HepG2 (cell line): ENCODE results near the gene DUS1L. TPM values are rescaled to one million over a fixed set of nuclear protein-coding genes. Genes with fewer than 3 reads are reported as not detected.

Experiments used
- ATAC-seq: fragments of 200-7000 bp; cut with Tn5 transposase; 3 replicates; pipeline ENCODE4 v1.9.1; 2020; ENCODE audit warnings: mild to moderate bottlenecking, moderate library complexity
- BruUV-seq: library from RNA; stranded (reverse); fragments of 400-500 nt; replicated peaks from 2 replicates; lab custom pipeline; 2021; lab: Mats Ljungman, UMichigan
- CTCF ChIA-PET: fragments of 300-600 bp; formaldehyde crosslinking; extraction: SDS; loops from one replicate; lab custom pipeline; 2021; ENCODE audit warnings: low total read pairs, inconsistent platforms, low intra/inter-chr PET ratio; lab: Yijun Ruan, JAX
- POLR2A ChIA-PET: fragments of 350-600 bp; sonication (Branson Sonifier 250); formaldehyde crosslinking; loops from one replicate; lab custom pipeline; 2020; ENCODE audit warnings: antibody characterized with exemption, inconsistent platforms; lab: Yijun Ruan, JAX
- DNase-seq: peaks from one replicate; pipeline ENCODE4 v3.0.0-alpha.2; 2015; ENCODE audit warnings: low spot score
- FAIRE-seq: peaks from 3 replicates; lab custom pipeline; 2011; peaks lifted over from hg19 to GRCh38; lab: Jason Lieb, UNC
- H2AFZ ChIP-seq: one replicate; pipeline ENCODE4 v1.6.1; 2011; ENCODE audit warnings: low read length, inconsistent platforms
- H3K27ac ChIP-seq: fragments of 300-600 bp; 3 replicates; pipeline ENCODE4 v1.8.0; 2011; ENCODE audit warnings: mixed run types, mild to moderate bottlenecking, mixed read lengths, low read length, inconsistent platforms; ENCODE audit not compliant: insufficient read depth; ENCODE audit errors: extremely low read length
- H3K27me3 ChIP-seq, 2 experiments: fragments of 200-600 bp in 1 of 2; 2 replicates in 1 of 2; 3 replicates in 1 of 2; pipeline versions ENCODE4 v1.6.0 to v1.8.0; 2011; ENCODE audit warnings: low read length in 2 of 2, mild to moderate bottlenecking in 2 of 2, moderate library complexity in 2 of 2, inconsistent platforms in 1 of 2; ENCODE audit not compliant: insufficient read depth in 2 of 2, control insufficient read depth in 1 of 2
- H3K36me3 ChIP-seq, 2 experiments: fragments of 200-600 bp in 1 of 2; replicated peaks in 1 of 2; 2 replicates in 1 of 2; 3 replicates in 1 of 2; pipeline versions ENCODE4 v1.5.1 to v1.8.0; 2011; ENCODE audit warnings: low read length in 2 of 2, inconsistent platforms in 1 of 2; ENCODE audit not compliant: insufficient read depth in 2 of 2, control insufficient read depth in 1 of 2
- H3K4me1 ChIP-seq: 2 replicates; pipeline ENCODE4 v1.5.1; 2012; ENCODE audit warnings: low read length, inconsistent platforms; ENCODE audit not compliant: insufficient read depth
- H3K4me2 ChIP-seq: 2 replicates; pipeline ENCODE4 v1.6.0; 2011; ENCODE audit warnings: low read depth, low read length, inconsistent platforms
- H3K4me3 ChIP-seq, 3 experiments: fragments of 200-600 bp in 1 of 3; sonication (generic), shearing (Covaris generic) in 1 of 3; replicated peaks in 1 of 3; 2 replicates each; pipeline ENCODE4 v1.5.1; 2011 to 2016; ENCODE audit warnings: low read length in 3 of 3, inconsistent platforms in 2 of 3, low read depth in 2 of 3, mild to moderate bottlenecking in 2 of 3, control low read depth in 1 of 3, mixed read lengths in 1 of 3; ENCODE audit not compliant: insufficient read depth in 1 of 3
- H3K79me2 ChIP-seq: one replicate; pipeline ENCODE4 v1.6.1; 2011; ENCODE audit warnings: low read length, inconsistent platforms; ENCODE audit not compliant: insufficient read depth
- H3K9ac ChIP-seq: 2 replicates; pipeline ENCODE4 v1.6.0; 2011; ENCODE audit warnings: mild to moderate bottlenecking, low read depth, low read length, inconsistent platforms; ENCODE audit not compliant: insufficient read depth
- H3K9me3 ChIP-seq: 2 replicates; pipeline ENCODE4 v1.5.1; 2012; ENCODE audit warnings: mild to moderate bottlenecking, low read length
- H4K20me1 ChIP-seq: 2 replicates; pipeline ENCODE4 v1.6.0; 2011; ENCODE audit warnings: inconsistent platforms, mild to moderate bottlenecking, low read length, moderate library complexity; ENCODE audit not compliant: insufficient read depth
- CEBPZ ChIP-seq: IDR thresholded peaks from 2 replicates; pipeline ENCODE4 v1.6.1; 2012; ENCODE audit warnings: low read length, improper control_type of control experiment
- DNMT3B ChIP-seq: conservative IDR thresholded peaks from 2 replicates; pipeline ENCODE4 v1.6.1; 2016; ENCODE audit warnings: missing biosample characterization, control low read depth
- HDAC1 ChIP-seq: sonication (generic); formaldehyde crosslinking; IDR thresholded peaks from 2 replicates; pipeline ENCODE4 v1.5.1; 2020; ENCODE audit warnings: mild to moderate bottlenecking, missing genetic modification reagents
- KDM4B ChIP-seq: sonication (generic); formaldehyde crosslinking; IDR thresholded peaks from 2 replicates; pipeline ENCODE4 v1.4.0; 2020; ENCODE audit warnings: missing genetic modification reagents
- NR2C2 ChIP-seq: sonication (generic); formaldehyde crosslinking; IDR thresholded peaks from 2 replicates; pipeline ENCODE4 v1.4.0; 2020; ENCODE audit warnings: missing genetic modification reagents, mild to moderate bottlenecking, moderate library complexity, borderline replicate concordance
- PHF8 ChIP-seq: sonication (generic); formaldehyde crosslinking; IDR thresholded peaks from 2 replicates; pipeline ENCODE4 v1.5.0; 2020; ENCODE audit warnings: missing genetic modification reagents
- PLSCR1 ChIP-seq: sonication (generic); formaldehyde crosslinking; IDR thresholded peaks from 2 replicates; pipeline ENCODE4 v1.5.0; 2020; ENCODE audit warnings: missing genetic modification reagents, mild to moderate bottlenecking, borderline replicate concordance
- PRPF4 ChIP-seq: fragments of 200-400 bp; formaldehyde crosslinking; IDR thresholded peaks from 2 replicates; pipeline ENCODE4 v1.6.1; 2016; ENCODE audit warnings: low read length, low read depth; ENCODE audit not compliant: poor library complexity, severe bottlenecking
- SOX6 ChIP-seq, 2 experiments: fragments of 450-650 bp in 1 of 2; sonication (generic) in 1 of 2; formaldehyde crosslinking in 1 of 2; IDR thresholded peaks; 2 replicates each; pipeline versions ENCODE4 v1.4.0 to v1.6.1; 2017 to 2020; ENCODE audit warnings: antibody characterized with exemption in 1 of 2, mild to moderate bottlenecking in 1 of 2, missing genetic modification reagents in 1 of 2
- SP2 ChIP-seq: sonication (generic); formaldehyde crosslinking; IDR thresholded peaks from 2 replicates; pipeline ENCODE4 v1.5.1; 2020; ENCODE audit warnings: mild to moderate bottlenecking, missing genetic modification reagents
- ZFX ChIP-seq: sonication (generic); formaldehyde crosslinking; IDR thresholded peaks from 2 replicates; pipeline ENCODE4 v1.4.0; 2020; ENCODE audit warnings: mild to moderate bottlenecking, low read depth, missing genetic modification reagents, moderate library complexity
- ZNF138 ChIP-seq: sonication (generic); formaldehyde crosslinking; IDR thresholded peaks from 2 replicates; pipeline ENCODE4 v1.5.0; 2020; ENCODE audit warnings: mild to moderate bottlenecking, low read depth, missing genetic modification reagents
- ZNF251 ChIP-seq: sonication (generic); formaldehyde crosslinking; IDR thresholded peaks from 2 replicates; pipeline ENCODE4 v1.9.0; 2021; ENCODE audit warnings: mild to moderate bottlenecking, missing genetic modification reagents
- ZNF503 ChIP-seq: sonication (generic); formaldehyde crosslinking; IDR thresholded peaks from 2 replicates; pipeline ENCODE4 v1.4.0; 2020; ENCODE audit warnings: missing genetic modification reagents
- ZNF564 ChIP-seq: sonication (generic); formaldehyde crosslinking; IDR thresholded peaks from 2 replicates; pipeline ENCODE4 v1.8.1; 2023; ENCODE audit warnings: mild to moderate bottlenecking, missing genetic modification reagents
- ZNF569 ChIP-seq: sonication (generic); formaldehyde crosslinking; IDR thresholded peaks from 2 replicates; pipeline ENCODE4 v1.5.0; 2020; ENCODE audit warnings: mild to moderate bottlenecking, missing genetic modification reagents, moderate library complexity, borderline replicate concordance
- ZNF777 ChIP-seq: sonication (generic); formaldehyde crosslinking; IDR thresholded peaks from 2 replicates; pipeline ENCODE4 v1.4.0; 2020; ENCODE audit warnings: missing genetic modification reagents
- WGBS: methylation state at CpG from one replicate; pipeline ENCODE4 v1.1.6; 2017; ENCODE audit warnings: low lambda C conversion rate; 5-methylcytosine and 5-hydroxymethylcytosine counted together
- in situ Hi-C: cut with HindIII; loops from 2 replicates; pipeline ENCODE4 v1.10.0; 2017; ENCODE audit warnings: low pct_unique_long_range_greater_than_20kb; ENCODE audit not compliant: extremely low pct_ligation_motif_present
- intact Hi-C: fragments of 100-400 bp; cut with micrococcal nuclease; formaldehyde crosslinking; loops from one replicate; pipeline ENCODE4 v1.10.0; 2022; ENCODE audit not compliant: unreplicated experiment
- polyA plus RNA-seq, 8 experiments: library from polyadenylated mRNA; depleted of rRNA in 3 of 8; stranded (reverse) in 7 of 8; unstranded in 1 of 8; fragments of >200 nt; fragmentation: Illumina TruSeq in 4 of 8; extraction: Trizol in 4 of 8; gene quantifications; 2 replicates each; pipeline versions ENCODE4 v1.2.1 to v1.2.3, GENCODE V29; 2011 to 2016; ENCODE audit warnings: low read depth in 4 of 8, missing spikeins in 1 of 8, mixed read lengths in 1 of 8; ENCODE audit not compliant: insufficient read depth in 1 of 8
- total RNA-seq, 5 experiments: library from RNA; depleted of rRNA; stranded (reverse); fragments of >200 nt; fragmentation: Illumina TruSeq; extraction: Trizol; gene quantifications; 2 replicates each; pipeline ENCODE4 v1.2.3, GENCODE V29; 2016; ENCODE audit warnings: low read depth in 1 of 5

Gene DUS1L
- total and polyA plus RNA-seq, 2 of the 13 experiments (the other 11 are each of a cell fraction or from before 2014, with no cell fraction given) = 81.0 to 109 TPM

GRCh38 chr17:82076018-82076784 is 10.6 kb upstream of the DUS1L start:
- intact Hi-C loops = no loop called here
- no peaks in the 10 kb centered on the region for H3K9me3 ChIP-seq
- DNase-seq (no peak), FAIRE-seq (no peak), ATAC-seq (peak; percentile 11)
- H2AFZ ChIP-seq = no peak overlapping the region
- no TSS peak for BruUV-seq
- H3K4me3 ChIP-seq = no peak overlapping the region
- peaks cover 12% of the 10 kb centered on the region for H3K4me1 ChIP-seq
- no peak overlapping the region for H3K4me2 ChIP-seq
- no peak overlapping the region for H3K9ac ChIP-seq
- 78% methylated on average over 25 of the region's 25 CpGs for WGBS
- peaks cover 19% of the 10 kb centered on the region; the same call in 1 of the 2 replicates for H4K20me1 ChIP-seq
- CTCF ChIA-PET = no interaction called here
- H3K27ac ChIP-seq = no peak overlapping the region
- POLR2A ChIA-PET = interaction anchor here (1.2 to 1.9 kb wide), 6 partner anchors 10 to 30 kb away, joined by 3 to 9 read pairs (median 4); partner anchors contain the start of gene FASN
- in situ Hi-C loops = no loop called here
- no peaks in the 10 kb centered on the region for H3K79me2 ChIP-seq
- H3K36me3 ChIP-seq = peaks cover 21 to 28% of the 10 kb centered on the region in 2 experiments
- peaks cover 0 to 5% of the 10 kb centered on the region in 2 experiments; a peak in 2 of 5 replicates for H3K27me3 ChIP-seq
- TF ChIP-seq PRPF4 (no peak), DNMT3B (no peak), PHF8 (CRISPR knock-in tag) (no peak), ZNF569 (no peak), CEBPZ (no peak), ZNF777 (CRISPR knock-in tag) (0 out of 2 replicates have a peak, but pooled peaks have one; percentile 26), ZNF503 (0 out of 2 replicates have a peak, but pooled peaks have one; percentile 34), ZNF564 (CRISPR knock-in tag) (no peak), SP2 (no peak), KDM4B (CRISPR knock-in tag) (no peak), NR2C2 (CRISPR knock-in tag) (no peak), ZNF251 (no peak), ZNF138 (CRISPR knock-in tag) (0 out of 2 replicates have a peak, but pooled peaks have one; percentile 38), PLSCR1 (no peak), HDAC1 (CRISPR knock-in tag) (no peak), SOX6 (IDR thresholded peaks at IDR 0.05) (no peak), SOX6 (CRISPR knock-in tag; IDR thresholded peaks at IDR 0.05) (no peak), ZFX (CRISPR knock-in tag) (no peak)
